Osteocyte (in vitro differentiated cells): ENCODE results near the gene DEDD2. TPM values are rescaled to one million over a fixed set of nuclear protein-coding genes. Genes with fewer than 3 reads are reported as not detected.
A peak's percentile ranks its signal among the peaks of the same experiment; 100 is the strongest.

ENCODE experiments used
- DNase-seq: peaks from one replicate; pipeline ENCODE4 v3.0.0; 2021; ENCODE audit warnings: mixed read lengths; ENCODE audit not compliant: unreplicated experiment; ENCODE audit errors: extremely low spot score
- H3K27ac Mint-ChIP-seq: one replicate; pipeline ENCODE4 v1.8.0; 2021; ENCODE audit warnings: mild to moderate bottlenecking, mixed read lengths; ENCODE audit not compliant: unreplicated experiment
- H3K27me3 Mint-ChIP-seq: one replicate; pipeline ENCODE4 v1.8.0; 2021; ENCODE audit warnings: mixed read lengths; ENCODE audit not compliant: unreplicated experiment
- H3K36me3 Mint-ChIP-seq: one replicate; pipeline ENCODE4 v1.8.0; 2021; ENCODE audit warnings: mixed read lengths; ENCODE audit not compliant: unreplicated experiment
- H3K4me1 Mint-ChIP-seq: one replicate; pipeline ENCODE4 v1.8.0; 2021; ENCODE audit warnings: mixed read lengths; ENCODE audit not compliant: unreplicated experiment
- H3K4me3 Mint-ChIP-seq: one replicate; pipeline ENCODE4 v1.8.0; 2021; ENCODE audit warnings: mild to moderate bottlenecking, moderate library complexity, mixed read lengths; ENCODE audit not compliant: unreplicated experiment
- H3K9me3 Mint-ChIP-seq: one replicate; pipeline ENCODE4 v1.8.0; 2021; ENCODE audit warnings: mixed read lengths; ENCODE audit not compliant: unreplicated experiment
- total RNA-seq: library from RNA; stranded (reverse); gene quantifications from 2 replicates; pipeline ENCODE4 v1.2.1, GENCODE V29; 2021
- TF ChIP-seq, protein P1 (sequence below): fragments of 200-600 bp; sonication (generic); IDR thresholded peaks from 2 replicates; pipeline ENCODE4 v1.5.0; 2021; ENCODE audit warnings: antibody characterized with exemption, mild to moderate bottlenecking, moderate library complexity

DEDD2 gene
- total RNA-seq, 1 donor from 2014 or later = 27.4 TPM

- TF ChIP-seq, protein P1, sequence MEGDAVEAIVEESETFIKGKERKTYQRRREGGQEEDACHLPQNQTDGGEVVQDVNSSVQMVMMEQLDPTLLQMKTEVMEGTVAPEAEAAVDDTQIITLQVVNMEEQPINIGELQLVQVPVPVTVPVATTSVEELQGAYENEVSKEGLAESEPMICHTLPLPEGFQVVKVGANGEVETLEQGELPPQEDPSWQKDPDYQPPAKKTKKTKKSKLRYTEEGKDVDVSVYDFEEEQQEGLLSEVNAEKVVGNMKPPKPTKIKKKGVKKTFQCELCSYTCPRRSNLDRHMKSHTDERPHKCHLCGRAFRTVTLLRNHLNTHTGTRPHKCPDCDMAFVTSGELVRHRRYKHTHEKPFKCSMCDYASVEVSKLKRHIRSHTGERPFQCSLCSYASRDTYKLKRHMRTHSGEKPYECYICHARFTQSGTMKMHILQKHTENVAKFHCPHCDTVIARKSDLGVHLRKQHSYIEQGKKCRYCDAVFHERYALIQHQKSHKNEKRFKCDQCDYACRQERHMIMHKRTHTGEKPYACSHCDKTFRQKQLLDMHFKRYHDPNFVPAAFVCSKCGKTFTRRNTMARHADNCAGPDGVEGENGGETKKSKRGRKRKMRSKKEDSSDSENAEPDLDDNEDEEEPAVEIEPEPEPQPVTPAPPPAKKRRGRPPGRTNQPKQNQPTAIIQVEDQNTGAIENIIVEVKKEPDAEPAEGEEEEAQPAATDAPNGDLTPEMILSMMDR = no peak
Measured at GRCh38 chr19:42251572-42252358, 34.3 kb upstream of the DEDD2 start.

GRCh38 chr19:42250666-42251531 is 33.4 kb upstream of the DEDD2 start:
- peak overlapping the region; percentile 54 for H3K4me3 Mint-ChIP-seq
- no peaks in the 10 kb centered on the region for H3K9me3 Mint-ChIP-seq
- peaks cover 48% of the 10 kb centered on the region for H3K4me1 Mint-ChIP-seq
- peak overlapping the region; percentile 47 for H3K27ac Mint-ChIP-seq
- H3K36me3 Mint-ChIP-seq = peaks cover 2% of the 10 kb centered on the region
- DNase-seq = no peak
- no peaks in the 10 kb centered on the region for H3K27me3 Mint-ChIP-seq
- TF ChIP-seq, protein P1 = no peak

More at GRCh38 chr19:42251572-42252358, 34.3 kb upstream of the DEDD2 start:
- Mint-ChIP-seq H3K9me3 (no peaks in the 10 kb centered on the region), H3K27me3 (no peaks in the 10 kb centered on the region), H3K27ac (peak overlapping the region; percentile 78), H3K4me3 (peak overlapping the region; percentile 94), H3K36me3 (peaks cover 2% of the 10 kb centered on the region), H3K4me1 (peaks cover 48% of the 10 kb centered on the region)
- DNase-seq = no peak

DNA sequence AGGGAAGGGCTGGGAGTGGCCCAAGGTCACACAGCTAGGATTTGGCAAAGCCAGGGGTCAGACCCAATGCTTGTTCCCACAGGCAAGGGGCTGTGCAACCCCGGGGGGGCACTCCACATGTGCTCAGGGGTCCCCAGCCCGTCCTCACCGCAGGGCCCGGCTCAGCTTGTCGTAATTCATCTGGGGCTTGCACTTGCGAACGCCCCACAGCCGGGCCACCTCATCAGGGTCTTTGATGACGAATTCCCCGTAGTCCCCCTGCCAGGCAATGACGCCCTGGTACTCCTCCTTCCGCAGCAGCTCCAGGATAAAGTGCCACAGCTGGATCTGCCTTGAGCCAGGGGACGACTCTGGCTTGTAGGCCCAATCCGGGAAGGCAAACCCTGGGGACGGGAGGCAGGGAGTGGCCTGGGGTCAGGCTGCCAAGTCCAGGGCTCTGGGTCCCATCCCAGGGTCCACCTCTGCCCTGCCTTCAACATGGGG is 32.7 kb upstream of the DEDD2 start:
- Mint-ChIP-seq H3K4me3 (no peak overlapping the region), H3K36me3 (peaks cover 2% of the 10 kb centered on the region)

DNA sequence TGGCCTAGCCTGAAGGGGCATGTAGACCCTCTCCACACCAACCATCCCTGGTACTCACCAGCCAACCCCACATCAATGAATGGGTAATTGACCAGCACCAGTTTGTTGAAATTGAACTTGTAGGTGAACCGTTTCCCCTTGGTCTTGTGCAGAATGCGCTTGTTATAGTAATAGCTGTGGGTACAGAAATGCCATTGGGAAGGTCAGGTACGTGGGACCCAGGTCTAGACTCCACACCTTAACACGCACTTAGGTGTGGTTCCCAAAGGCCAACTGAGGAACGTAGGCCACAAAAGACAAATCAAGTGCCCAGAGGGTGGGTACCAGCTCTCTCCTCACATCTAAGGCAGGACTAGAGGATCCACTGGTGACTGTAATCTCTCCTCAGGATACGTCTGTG is 32.3 kb upstream of the DEDD2 start:
- Mint-ChIP-seq H3K4me3 (no peak overlapping the region), H3K27me3 (no peaks in the 10 kb centered on the region), H3K9me3 (no peaks in the 10 kb centered on the region), H3K27ac (peak overlapping the region; percentile 47), H3K4me1 (peaks cover 54% of the 10 kb centered on the region), H3K36me3 (peaks cover 2% of the 10 kb centered on the region)
- DNase-seq = no peak
- TF ChIP-seq, protein P1 = no peak

More for the DNA sequence above, 32.7 kb upstream of the DEDD2 start:
- H3K27me3 Mint-ChIP-seq = no peaks in the 10 kb centered on the region
- TF ChIP-seq, protein P1 = no peak
- H3K27ac Mint-ChIP-seq = peak overlapping the region; percentile 47
- peaks cover 50% of the 10 kb centered on the region for H3K4me1 Mint-ChIP-seq
- H3K9me3 Mint-ChIP-seq = no peaks in the 10 kb centered on the region
- no peak for DNase-seq
